ENCODE measurements around the gene HBM. TPM values are rescaled to one million over a fixed set of nuclear protein-coding genes. Genes with fewer than 3 reads are reported as not detected.
"Not testable (repeated sequence)": the region's sequence is repeated elsewhere in the genome, so short reads cannot be mapped to it uniquely, and the experiment has no call there.

HBM gene
- total RNA-seq, 2 donors from 2014 or later = not detected

DNA sequence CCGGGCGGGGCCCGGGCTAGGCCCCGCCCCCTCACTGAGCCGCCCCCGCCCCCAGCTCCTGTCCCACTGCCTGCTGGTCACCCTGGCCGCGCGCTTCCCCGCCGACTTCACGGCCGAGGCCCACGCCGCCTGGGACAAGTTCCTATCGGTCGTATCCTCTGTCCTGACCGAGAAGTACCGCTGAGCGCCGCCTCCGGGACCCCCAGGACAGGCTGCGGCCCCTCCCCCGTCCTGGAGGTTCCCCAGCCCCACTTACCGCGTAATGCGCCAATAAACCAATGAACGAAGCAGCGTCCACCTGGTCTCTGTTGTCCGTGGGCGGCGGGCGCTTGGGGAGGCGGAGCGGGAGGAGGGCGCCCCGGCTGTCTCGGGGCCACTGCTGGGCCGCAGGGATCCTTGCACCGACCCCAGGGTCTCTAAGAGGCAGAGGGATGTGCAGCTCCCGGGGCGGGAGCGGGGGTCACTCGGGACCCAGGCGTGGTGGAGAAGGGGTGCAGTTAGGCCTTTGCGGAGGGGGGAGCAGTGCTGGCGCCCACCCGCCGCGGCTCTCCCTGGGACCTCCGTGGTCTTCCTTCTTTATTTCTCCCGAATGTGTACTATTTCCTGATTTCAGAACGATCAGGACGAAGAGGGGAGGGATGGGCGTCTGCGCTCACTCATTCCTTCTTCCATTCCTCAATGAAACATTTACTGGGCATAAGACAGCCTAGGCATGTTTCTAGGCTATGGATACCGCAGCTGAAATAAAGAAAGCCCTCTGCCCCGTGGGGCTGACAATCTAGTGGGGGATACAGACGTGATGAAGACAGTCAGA, 11.4 kb upstream of the HBM start:
- no peak overlapping the region for H3K27ac Mint-ChIP-seq
- H3K9me3 Mint-ChIP-seq = peaks cover 2% of the 10 kb centered on the region
- TF ChIP-seq, protein P1, sequence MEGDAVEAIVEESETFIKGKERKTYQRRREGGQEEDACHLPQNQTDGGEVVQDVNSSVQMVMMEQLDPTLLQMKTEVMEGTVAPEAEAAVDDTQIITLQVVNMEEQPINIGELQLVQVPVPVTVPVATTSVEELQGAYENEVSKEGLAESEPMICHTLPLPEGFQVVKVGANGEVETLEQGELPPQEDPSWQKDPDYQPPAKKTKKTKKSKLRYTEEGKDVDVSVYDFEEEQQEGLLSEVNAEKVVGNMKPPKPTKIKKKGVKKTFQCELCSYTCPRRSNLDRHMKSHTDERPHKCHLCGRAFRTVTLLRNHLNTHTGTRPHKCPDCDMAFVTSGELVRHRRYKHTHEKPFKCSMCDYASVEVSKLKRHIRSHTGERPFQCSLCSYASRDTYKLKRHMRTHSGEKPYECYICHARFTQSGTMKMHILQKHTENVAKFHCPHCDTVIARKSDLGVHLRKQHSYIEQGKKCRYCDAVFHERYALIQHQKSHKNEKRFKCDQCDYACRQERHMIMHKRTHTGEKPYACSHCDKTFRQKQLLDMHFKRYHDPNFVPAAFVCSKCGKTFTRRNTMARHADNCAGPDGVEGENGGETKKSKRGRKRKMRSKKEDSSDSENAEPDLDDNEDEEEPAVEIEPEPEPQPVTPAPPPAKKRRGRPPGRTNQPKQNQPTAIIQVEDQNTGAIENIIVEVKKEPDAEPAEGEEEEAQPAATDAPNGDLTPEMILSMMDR (conservative IDR thresholded peaks at IDR 0.05) = no peak
- peaks cover 5% of the 10 kb centered on the region for H3K4me1 Mint-ChIP-seq
- H3K36me3 ChIP-seq (ENCODE audit: control insufficient read depth, insufficient read depth, low read length) = no peaks in the 10 kb centered on the region
- peaks cover 83% of the 10 kb centered on the region for H3K27me3 ChIP-seq (ENCODE audit: control insufficient read depth, insufficient read depth, low read length, poor library complexity, severe bottlenecking)
- no peak overlapping the region for H3K9ac ChIP-seq (ENCODE audit: extremely low read depth, low read length, poor library complexity, severe bottlenecking)
- H3K36me3 Mint-ChIP-seq (ENCODE audit: low read depth) = no peaks in the 10 kb centered on the region
- WGBS, 2 experiments (ENCODE audit: insufficient coverage in 1 of 2, insufficient read length in 1 of 2) = 4 to 7% methylated on average over 17 to 53 of the region's 59 CpGs
- H3K27me3 Mint-ChIP-seq (ENCODE audit: insufficient read depth) = peaks cover 79% of the 10 kb centered on the region
- peak overlapping the region; percentile 73 for H3K4me3 ChIP-seq (ENCODE audit: low read length)
- no peak overlapping the region for H3K27ac ChIP-seq (ENCODE audit: low read depth, low read length)
- DNase-seq = peak; percentile 78
- H3K9me3 ChIP-seq (ENCODE audit: control insufficient read depth, low read length) = no peaks in the 10 kb centered on the region
- H3K4me1 ChIP-seq (ENCODE audit: control insufficient read depth, insufficient read depth, low read length) = no peaks in the 10 kb centered on the region
- peak overlapping the region; percentile 57 for H3K4me3 Mint-ChIP-seq

DNA sequence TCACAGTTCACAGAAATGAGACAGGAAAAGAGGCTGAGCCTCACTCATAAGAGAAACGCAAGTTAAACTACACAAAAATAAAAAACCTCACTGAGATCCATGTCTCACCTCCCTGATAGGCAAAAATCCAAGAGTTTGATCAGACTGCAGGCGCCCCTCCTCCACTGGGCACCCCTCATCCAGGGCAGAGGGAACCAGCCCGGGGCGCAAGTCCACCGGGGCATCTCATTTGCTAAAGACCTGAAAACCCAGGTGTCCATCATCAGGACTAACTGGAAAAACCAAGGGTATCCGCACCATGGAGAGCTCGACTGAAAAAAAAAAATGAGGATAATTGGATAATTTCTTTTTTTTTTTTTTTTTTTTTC, 10.8 kb upstream of the HBM start:
- no peaks in the 10 kb centered on the region for H3K4me1 ChIP-seq (ENCODE audit: control insufficient read depth, insufficient read depth, low read length)
- no peaks in the 10 kb centered on the region for H3K9me3 ChIP-seq (ENCODE audit: control insufficient read depth, low read length)
- H3K9me3 Mint-ChIP-seq = peaks cover 2% of the 10 kb centered on the region
- peaks cover 5% of the 10 kb centered on the region for H3K4me1 Mint-ChIP-seq
- TF ChIP-seq, protein P1 (conservative IDR thresholded peaks at IDR 0.05) = no peak
- WGBS, 2 experiments (ENCODE audit: insufficient coverage in 1 of 2, insufficient read length in 1 of 2) = 79 to 95% methylated on average over 5 to 7 of the region's 7 CpGs
- H3K27ac ChIP-seq (ENCODE audit: low read depth, low read length) = no peak overlapping the region
- H3K27ac Mint-ChIP-seq = no peak overlapping the region
- peak overlapping the region; percentile 57 for H3K4me3 Mint-ChIP-seq
- H3K27me3 Mint-ChIP-seq (ENCODE audit: insufficient read depth) = peaks cover 76% of the 10 kb centered on the region
- no peak overlapping the region for H3K9ac ChIP-seq (ENCODE audit: extremely low read depth, low read length, poor library complexity, severe bottlenecking)
- DNase-seq = no peak
- peaks cover 80% of the 10 kb centered on the region for H3K27me3 ChIP-seq (ENCODE audit: control insufficient read depth, insufficient read depth, low read length, poor library complexity, severe bottlenecking)
- H3K36me3 ChIP-seq (ENCODE audit: control insufficient read depth, insufficient read depth, low read length) = no peaks in the 10 kb centered on the region
- no peaks in the 10 kb centered on the region for H3K36me3 Mint-ChIP-seq (ENCODE audit: low read depth)
- peak overlapping the region; percentile 73 for H3K4me3 ChIP-seq (ENCODE audit: low read length)

- no peaks in the 10 kb centered on the region for H3K4me1 ChIP-seq (ENCODE audit: control insufficient read depth, insufficient read depth, low read length)
- Mint-ChIP-seq H3K4me1 (peaks cover 5% of the 10 kb centered on the region), H3K27ac (no peak overlapping the region), H3K4me3 (no peak overlapping the region), H3K27me3 (ENCODE audit: insufficient read depth) (peaks cover 66% of the 10 kb centered on the region), H3K9me3 (peaks cover 2% of the 10 kb centered on the region), H3K36me3 (ENCODE audit: low read depth) (no peaks in the 10 kb centered on the region)
- H3K9me3 ChIP-seq (ENCODE audit: control insufficient read depth, low read length) = no peaks in the 10 kb centered on the region
- H3K27ac ChIP-seq (ENCODE audit: low read depth, low read length) = no peak overlapping the region
- no peaks in the 10 kb centered on the region for H3K36me3 ChIP-seq (ENCODE audit: control insufficient read depth, insufficient read depth, low read length)
- H3K4me3 ChIP-seq (ENCODE audit: low read length) = no peak overlapping the region
- DNase-seq = peak; percentile 44
- H3K27me3 ChIP-seq (ENCODE audit: control insufficient read depth, insufficient read depth, low read length, poor library complexity, severe bottlenecking) = peaks cover 85% of the 10 kb centered on the region
- no peak overlapping the region for H3K9ac ChIP-seq (ENCODE audit: extremely low read depth, low read length, poor library complexity, severe bottlenecking)
- TF ChIP-seq, protein P1 (conservative IDR thresholded peaks at IDR 0.05) = no peak
- 30 to 66% methylated on average over 4 to 6 of the region's 6 CpGs for WGBS, 2 experiments (ENCODE audit: insufficient coverage in 1 of 2, insufficient read length in 1 of 2)
These were observed 6.5 kb upstream of the HBM start for GRCh38 chr16:159136-159849.

- H3K27me3 ChIP-seq (ENCODE audit: control insufficient read depth, insufficient read depth, low read length, poor library complexity, severe bottlenecking) = peaks cover 79% of the 10 kb centered on the region
- not testable (repeated sequence) for H3K9me3 ChIP-seq (ENCODE audit: control insufficient read depth, low read length)
These were observed 5.5 kb upstream of the HBM start for GRCh38 chr16:160242-160641.

More at GRCh38 chr16:160242-160641, 5.5 kb upstream of the HBM start:
- not testable (repeated sequence) for DNase-seq; H3K36me3 ChIP-seq (ENCODE audit: control insufficient read depth, insufficient read depth, low read length); H3K27ac ChIP-seq (ENCODE audit: low read depth, low read length); H3K4me1 ChIP-seq (ENCODE audit: control insufficient read depth, insufficient read depth, low read length); H3K4me3 ChIP-seq (ENCODE audit: low read length); H3K36me3 Mint-ChIP-seq (ENCODE audit: low read depth); H3K9me3 Mint-ChIP-seq; H3K27ac Mint-ChIP-seq; H3K9ac ChIP-seq (ENCODE audit: extremely low read depth, low read length, poor library complexity, severe bottlenecking); H3K4me1 Mint-ChIP-seq; H3K4me3 Mint-ChIP-seq
- 80% methylated on average over 16 of the region's 20 CpGs; no CpG with 5 or more reads in 1 of the 2 experiments for WGBS, 2 experiments (ENCODE audit: insufficient coverage in 1 of 2, insufficient read length in 1 of 2)
- peaks cover 60% of the 10 kb centered on the region for H3K27me3 Mint-ChIP-seq (ENCODE audit: insufficient read depth)
